ENCODE data around the gene MAPK9.

- no peak for TF ChIP-seq POLR2A (IDR thresholded peaks at IDR 0.05)
- TF ChIP-seq CTCF (IDR thresholded peaks at IDR 0.05) = no peak
- TF ChIP-seq POLR2AphosphoS5 (IDR thresholded peaks at IDR 0.05) = no peak
These were observed 4.9 kb upstream of the MAPK9 start for GRCh38 chr5:180296771-180297170.
